ENCODE data around the gene IGLL5.

Gene IGLL5

DNA sequence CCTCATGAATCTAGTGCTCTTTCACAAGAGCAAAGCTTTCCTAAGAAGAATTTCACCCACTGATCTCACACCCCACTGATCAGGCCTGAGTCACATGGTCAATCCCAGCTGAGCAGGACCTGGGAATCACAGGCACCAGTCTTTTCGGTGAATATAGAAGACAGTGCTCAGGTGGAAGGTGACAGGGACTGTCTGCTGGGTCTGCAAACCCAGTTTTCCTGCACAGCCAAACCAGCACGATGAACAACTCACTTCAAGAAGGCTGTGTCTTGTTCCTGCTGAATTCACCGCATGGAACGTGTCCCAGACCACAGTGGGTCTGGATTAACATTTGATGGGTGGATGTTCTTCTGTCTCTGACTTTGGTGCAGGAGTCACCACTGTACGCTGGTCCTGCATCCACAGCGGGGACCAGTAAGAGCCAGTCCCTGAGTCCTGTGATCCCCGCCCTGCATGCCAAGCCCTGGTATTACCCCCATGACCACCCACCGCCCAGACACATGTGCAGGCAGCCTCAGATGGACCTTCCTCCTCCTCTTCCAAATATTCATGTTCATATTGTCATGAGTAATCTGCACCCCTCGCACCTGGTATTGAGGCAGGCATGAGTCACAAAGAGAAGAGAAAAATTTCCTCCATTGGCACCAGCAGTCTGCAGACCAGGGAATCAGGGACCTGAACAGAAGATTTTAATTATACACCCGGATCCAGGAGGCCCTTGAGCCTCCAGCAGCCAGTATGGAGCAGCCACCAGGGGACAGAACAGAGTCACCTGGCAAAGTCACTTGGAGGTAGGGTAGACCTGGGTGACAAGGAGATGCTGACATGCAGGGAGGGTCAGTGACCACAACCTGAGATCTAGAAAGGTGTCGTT lies 8.6 kb upstream of the IGLL5 start:
- no peaks in the 10 kb centered on the region for H3K36me3 ChIP-seq (replicated peaks; ENCODE audit: insufficient read depth, low read length)
- H2AFZ ChIP-seq (ENCODE audit: low read length): no peak overlapping the region
- H3K9me3 ChIP-seq (replicated peaks; ENCODE audit: insufficient read depth, low read length): no peaks in the 10 kb centered on the region
- H3K4me3 ChIP-seq (ENCODE audit: low read length): no peak overlapping the region
- peak; percentile 47 for DNase-seq
- H3K9me2 ChIP-seq (replicated peaks; ENCODE audit: insufficient read depth, low read length): no peaks in the 10 kb centered on the region
- H3K4me1 ChIP-seq (ENCODE audit: low read length): peaks cover 48% of the 10 kb centered on the region
- no peaks in the 10 kb centered on the region for H3K27me3 ChIP-seq (replicated peaks; ENCODE audit: insufficient read depth, low read length)
- peaks cover 42% of the 10 kb centered on the region for H3F3A ChIP-seq (ENCODE audit: insufficient read depth, low read length)
- peak overlapping the region; percentile 98; the same call in 1 of the 2 replicates for H3K27ac ChIP-seq (ENCODE audit: low read length)
- peaks cover 45% of the 10 kb centered on the region for H3K79me2 ChIP-seq (ENCODE audit: low read length)
- no peaks in the 10 kb centered on the region for H4K20me1 ChIP-seq (ENCODE audit: insufficient read depth, low read length)
- no peak overlapping the region; the same call in 1 of the 2 replicates for H3K9ac ChIP-seq (ENCODE audit: low read length)
- H3K4me2 ChIP-seq (ENCODE audit: low read depth, low read length): peak overlapping the region; percentile 91; the same call in 1 of the 2 replicates
- TF ChIP-seq CTCF (IDR thresholded peaks at IDR 0.05; ENCODE audit: low read length): peak; percentile 53
- no peak for TF ChIP-seq EZH2 (optimal IDR thresholded peaks at IDR 0.05; ENCODE audit: low read depth, low read length)

GRCh38 chr22:22879675-22880155 lies 7.9 kb upstream of the IGLL5 start:
- Histone ChIP-seq H3K4me3 (ENCODE audit: low read length) (no peak overlapping the region), H3K27ac (ENCODE audit: low read length) (peak overlapping the region; percentile 98; the same call in 1 of the 2 replicates), H3K4me2 (ENCODE audit: low read depth, low read length) (peak overlapping the region; percentile 91; the same call in 1 of the 2 replicates), H3F3A (ENCODE audit: insufficient read depth, low read length) (peaks cover 49% of the 10 kb centered on the region), H3K9ac (ENCODE audit: low read length) (peak overlapping the region; percentile 94; the same call in 1 of the 2 replicates), H3K36me3 (replicated peaks; ENCODE audit: insufficient read depth, low read length) (no peaks in the 10 kb centered on the region), H3K79me2 (ENCODE audit: low read length) (peaks cover 52% of the 10 kb centered on the region), H4K20me1 (ENCODE audit: insufficient read depth, low read length) (no peaks in the 10 kb centered on the region), H2AFZ (ENCODE audit: low read length) (no peak overlapping the region), H3K4me1 (ENCODE audit: low read length) (peaks cover 55% of the 10 kb centered on the region), H3K9me2 (replicated peaks; ENCODE audit: insufficient read depth, low read length) (no peaks in the 10 kb centered on the region), H3K27me3 (replicated peaks; ENCODE audit: insufficient read depth, low read length) (no peaks in the 10 kb centered on the region), H3K9me3 (replicated peaks; ENCODE audit: insufficient read depth, low read length) (no peaks in the 10 kb centered on the region)
- no peak for DNase-seq
- TF ChIP-seq EZH2phosphoT487 (IDR thresholded peaks at IDR 0.05; ENCODE audit: low read length) (no peak), EZH2 (optimal IDR thresholded peaks at IDR 0.05; ENCODE audit: low read depth, low read length) (no peak), CTCF (IDR thresholded peaks at IDR 0.05; ENCODE audit: low read length) (no peak)

GRCh38 chr22:22880645-22881044 lies 7.0 kb upstream of the IGLL5 start:
- Histone ChIP-seq H3K27ac (ENCODE audit: low read length) (peak overlapping the region; percentile 98; the same call in 1 of the 2 replicates), H3K9me3 (replicated peaks; ENCODE audit: insufficient read depth, low read length) (no peaks in the 10 kb centered on the region), H3K9me2 (replicated peaks; ENCODE audit: insufficient read depth, low read length) (no peaks in the 10 kb centered on the region), H3F3A (ENCODE audit: insufficient read depth, low read length) (peaks cover 55% of the 10 kb centered on the region), H4K20me1 (ENCODE audit: insufficient read depth, low read length) (no peaks in the 10 kb centered on the region), H3K36me3 (replicated peaks; ENCODE audit: insufficient read depth, low read length) (no peaks in the 10 kb centered on the region), H3K9ac (ENCODE audit: low read length) (peak overlapping the region; percentile 94), H2AFZ (ENCODE audit: low read length) (no peak overlapping the region), H3K27me3 (replicated peaks; ENCODE audit: insufficient read depth, low read length) (no peaks in the 10 kb centered on the region), H3K4me1 (ENCODE audit: low read length) (peaks cover 54% of the 10 kb centered on the region), H3K4me2 (ENCODE audit: low read depth, low read length) (peak overlapping the region; percentile 91), H3K79me2 (ENCODE audit: low read length) (peaks cover 60% of the 10 kb centered on the region), H3K4me3 (ENCODE audit: low read length) (no peak overlapping the region; the same call in 1 of the 2 replicates)
- TF ChIP-seq EZH2phosphoT487 (IDR thresholded peaks at IDR 0.05; ENCODE audit: low read length) (no peak), EZH2 (optimal IDR thresholded peaks at IDR 0.05; ENCODE audit: low read depth, low read length) (no peak), CTCF (IDR thresholded peaks at IDR 0.05; ENCODE audit: low read length) (no peak)
- DNase-seq: no peak
